ENCODE results near the gene NXPE4.
"Not testable (repeated sequence)": the region's sequence is repeated elsewhere in the genome, so short reads cannot be mapped to it uniquely, and the experiment has no call there.

Gene NXPE4

GRCh38 chr11:114595571-114595970, at the start of gene NXPE4:
NXPE4 (minus strand) TSS chr11:114595786; CDS start chr11:114594759, 1,027 bp downstream.
- no peak for DNase-seq

GRCh38 chr11:114639440-114639839, 43.9 kb upstream of the NXPE4 start:
- not testable (repeated sequence) for DNase-seq

DNA sequence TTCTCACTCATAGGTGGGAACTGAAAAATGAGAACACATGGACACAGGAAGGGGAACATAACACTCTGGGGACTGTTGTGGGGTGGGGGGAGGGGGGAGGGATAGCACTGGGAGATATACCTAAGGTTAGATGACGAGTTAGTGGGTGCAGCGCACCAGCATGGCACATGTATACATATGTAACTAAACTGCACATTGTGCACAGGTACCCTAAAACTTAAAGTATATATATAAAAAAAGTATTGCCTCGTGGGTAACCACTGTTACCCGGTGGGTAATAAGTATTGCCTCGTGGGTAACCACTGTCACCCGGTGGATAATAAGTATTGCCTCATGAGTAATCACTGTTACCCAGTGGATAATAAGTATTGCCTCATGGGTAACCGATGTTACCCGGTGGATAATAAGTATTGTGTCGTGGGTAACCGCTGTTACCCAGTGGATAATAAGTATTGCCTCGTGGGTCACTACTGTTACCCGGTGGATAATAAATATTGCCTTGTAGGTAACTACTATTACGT, 35.9 kb upstream of the NXPE4 start:
- not testable (repeated sequence) for DNase-seq

DNA sequence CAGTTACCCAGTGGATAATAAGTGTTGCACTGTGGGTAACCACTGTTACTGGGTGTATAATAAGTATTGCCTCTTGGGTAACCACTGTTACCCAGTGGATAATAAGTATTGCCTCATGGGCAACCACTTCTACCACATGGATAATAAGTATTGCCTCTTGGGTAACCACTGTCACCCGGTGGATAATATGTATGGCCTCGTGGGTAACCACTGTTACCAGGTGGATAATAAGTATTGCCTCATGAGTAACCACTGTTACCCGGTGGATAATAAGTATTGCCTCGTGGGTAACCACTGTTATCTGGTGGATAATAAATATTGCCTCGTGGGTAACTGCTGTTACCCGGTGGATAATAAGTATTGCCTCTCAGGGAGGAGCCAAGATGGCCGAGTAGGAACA, 29.7 kb upstream of the NXPE4 start:
- no peak for DNase-seq

DNA sequence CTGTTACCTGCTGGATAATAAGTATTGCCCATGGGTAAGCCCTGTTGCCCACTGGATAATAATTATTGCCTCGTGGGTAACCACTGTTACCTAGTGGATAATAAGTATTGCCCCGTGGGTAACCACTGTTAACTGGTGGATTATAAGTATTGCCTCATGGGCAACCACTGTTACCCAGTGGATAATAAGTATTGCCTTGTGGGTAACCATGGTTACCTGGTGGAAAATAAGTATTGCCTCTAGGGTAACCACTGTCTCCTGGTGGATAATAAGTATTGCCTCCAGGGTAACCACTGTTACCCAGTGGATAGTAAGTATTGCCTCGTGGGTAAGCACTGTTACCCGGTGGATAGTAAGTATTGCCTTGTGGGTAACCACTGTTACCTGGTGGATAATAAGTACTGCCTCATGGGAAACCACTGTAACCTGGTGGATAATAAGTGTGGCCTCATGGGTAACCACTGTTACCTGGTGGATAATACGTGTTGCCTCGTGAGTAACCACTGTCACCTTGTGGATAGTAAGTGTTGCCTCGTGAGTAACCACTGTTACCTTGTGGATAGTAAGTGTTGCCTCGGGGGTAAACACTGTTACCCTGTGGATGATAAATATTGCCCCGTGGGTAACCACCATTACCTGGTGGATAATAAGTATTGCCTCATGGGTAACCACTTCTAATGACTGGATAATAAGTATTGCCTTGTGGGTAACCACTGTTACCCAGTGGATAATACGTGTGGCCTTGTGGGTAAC, 29.0 kb upstream of the NXPE4 start:
- DNase-seq = no peak

GRCh38 chr11:114623720-114624119, 28.1 kb upstream of the NXPE4 start:
- DNase-seq = no peak

DNA sequence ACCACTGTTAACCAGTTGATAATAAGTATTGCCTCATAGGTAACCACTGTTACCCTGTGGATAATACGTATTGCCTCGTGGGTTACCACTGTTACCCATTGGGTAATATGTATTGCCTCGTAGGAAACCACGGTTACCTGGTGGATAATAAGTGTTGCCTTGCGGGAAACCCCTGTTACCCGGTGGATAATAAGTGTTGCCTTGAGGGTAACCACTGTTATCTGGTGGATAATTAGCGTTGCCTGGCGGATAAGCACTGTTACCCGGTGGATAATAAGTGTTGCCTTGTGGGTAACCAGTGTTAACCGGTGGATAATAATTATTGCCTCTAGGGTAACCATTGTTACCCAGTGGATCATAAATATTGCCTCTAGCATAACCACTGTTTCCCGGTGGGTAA, 27.3 kb upstream of the NXPE4 start:
- no peak for DNase-seq

- no peak for DNase-seq
These were observed 26.6 kb upstream of the NXPE4 start for GRCh38 chr11:114621950-114622809.

DNA sequence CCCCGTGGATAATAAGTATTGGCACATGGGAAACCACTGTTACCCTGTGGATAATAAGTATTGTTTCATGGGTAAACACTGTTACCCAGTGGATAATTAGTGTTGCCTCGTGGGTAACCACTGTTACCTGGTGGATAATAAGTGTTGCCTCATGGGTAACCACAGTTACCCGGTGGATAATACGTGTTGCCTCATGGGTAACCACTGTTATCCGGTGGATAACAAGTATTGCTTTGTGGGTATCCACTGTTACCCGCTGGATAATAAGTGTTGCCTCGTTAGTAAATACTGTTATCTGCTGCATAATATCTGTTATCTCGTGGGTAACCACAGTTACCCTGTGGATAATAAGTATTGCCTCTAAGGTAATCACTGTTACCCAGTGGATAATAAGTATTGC, 25.5 kb upstream of the NXPE4 start:
- no peak for DNase-seq

- no peak for DNase-seq
These were observed 24.1 kb upstream of the NXPE4 start for GRCh38 chr11:114619659-114620173.

DNA sequence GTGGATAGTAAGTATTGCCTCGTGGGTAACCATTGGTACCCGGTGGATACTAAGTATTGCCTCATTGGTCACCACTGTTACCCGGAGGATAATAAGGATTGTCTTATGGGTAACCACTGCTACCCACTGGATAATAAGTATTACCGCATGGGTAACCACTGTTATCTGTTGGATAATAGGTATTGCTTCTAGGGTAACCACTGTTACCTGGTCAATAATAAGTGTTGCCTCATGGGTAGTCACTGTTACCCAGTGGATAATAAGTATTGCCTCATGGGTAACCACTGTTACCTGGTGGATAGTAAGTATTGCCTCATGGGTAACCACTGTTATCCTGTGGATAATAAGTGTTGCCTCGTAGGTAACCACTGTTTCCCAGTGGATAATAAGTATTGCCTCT, 22.6 kb upstream of the NXPE4 start:
- no peak for DNase-seq

- DNase-seq = no peak
These were observed 21.9 kb upstream of the NXPE4 start for GRCh38 chr11:114617157-114618124.

GRCh38 chr11:114616516-114616915, 20.9 kb upstream of the NXPE4 start:
- DNase-seq = no peak

GRCh38 chr11:114615448-114616361, 20.1 kb upstream of the NXPE4 start:
- no peak for DNase-seq

GRCh38 chr11:114614127-114614720, 18.6 kb upstream of the NXPE4 start:
- no peak for DNase-seq

DNA sequence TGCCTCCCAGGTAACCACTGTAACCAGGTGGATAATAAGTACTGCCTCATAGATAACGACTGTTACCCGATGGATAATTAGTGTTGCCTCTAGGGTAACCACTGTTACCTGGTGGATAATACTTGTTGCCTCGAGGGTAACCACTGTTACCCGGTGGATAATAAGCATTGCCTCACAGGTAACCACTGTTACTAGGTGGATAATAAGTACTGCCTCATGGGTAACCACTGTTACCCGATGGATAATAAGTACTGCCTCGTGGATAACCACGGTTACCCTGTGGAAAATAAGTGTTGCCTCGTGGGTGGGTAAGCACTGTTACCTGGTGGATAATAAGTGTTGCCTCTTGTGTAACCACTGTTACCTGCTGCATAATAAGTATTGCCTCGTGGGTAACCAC, 17.5 kb upstream of the NXPE4 start:
- not testable (repeated sequence) for DNase-seq

- DNase-seq = no peak
These were observed 17.1 kb upstream of the NXPE4 start for GRCh38 chr11:114612686-114613085.

- not testable (repeated sequence) for DNase-seq
These were observed 16.6 kb upstream of the NXPE4 start for GRCh38 chr11:114612199-114612598.

- no peak for DNase-seq
These were observed 15.7 kb upstream of the NXPE4 start for GRCh38 chr11:114610984-114611944.

DNA sequence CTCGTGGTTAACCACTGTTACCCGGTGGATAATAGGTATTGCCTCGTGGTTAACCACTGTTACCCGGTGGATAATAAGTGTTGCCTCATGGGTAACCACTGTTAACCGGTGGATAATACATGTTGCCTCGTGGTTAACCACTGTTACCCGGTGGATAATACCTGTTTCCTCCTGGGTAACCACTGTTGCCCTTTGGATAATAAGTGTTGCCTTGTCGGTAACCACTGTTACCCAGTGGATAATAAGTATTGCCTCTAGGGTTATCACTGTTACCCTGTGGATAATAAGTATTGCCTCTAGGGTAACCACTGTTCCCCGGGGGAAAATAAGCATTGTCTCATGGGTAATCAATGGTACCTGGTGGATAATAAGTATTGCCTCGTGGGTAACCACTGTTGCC, 15.0 kb upstream of the NXPE4 start:
- no peak for DNase-seq
